Sigmoid colon (tissue), 7 donors: ENCODE data around the gene CDK4. TPM values are rescaled to one million over a fixed set of nuclear protein-coding genes. Genes with fewer than 3 reads are reported as not detected.

Experiments
- DNase-seq: peaks from one replicate; pipeline ENCODE4 v3.0.0-alpha.2; 2019
- H3K27ac ChIP-seq, 4 donors: fragments of 200-600 bp; sonication (generic); one replicate each; pipeline ENCODE4 v1.5.1; 2016 to 2019; ENCODE audit warnings: mild to moderate bottlenecking in 1 of 4
- H3K27me3 ChIP-seq, 3 donors: fragments of 200-600 bp; sonication (generic); one replicate each; pipeline ENCODE4 v1.5.1; 2019; ENCODE audit warnings: mild to moderate bottlenecking in 1 of 3
- H3K36me3 ChIP-seq, 4 donors: fragments of 200-600 bp; sonication (generic); one replicate each; pipeline ENCODE4 v1.5.1; 2016 to 2019
- H3K4me1 ChIP-seq, 4 donors: fragments of 200-600 bp; sonication (generic); one replicate each; pipeline ENCODE4 v1.5.1; 2017 to 2019
- H3K4me3 ChIP-seq, 4 donors: fragments of 200-600 bp; sonication (generic); one replicate each; pipeline ENCODE4 v1.5.1; 2017 to 2019; ENCODE audit warnings: mild to moderate bottlenecking in 2 of 4, moderate library complexity in 1 of 4
- H3K9me3 ChIP-seq, 4 donors: fragments of 200-600 bp in 3 of 4; sonication (generic) in 3 of 4; one replicate each; pipeline versions ENCODE4 v1.5.1 to v1.6.1; 2013 to 2019
- EP300 ChIP-seq, 4 donors: sonication (generic); formaldehyde crosslinking; IDR thresholded peaks; one replicate each; pipeline ENCODE4 v1.6.1; 2017; ENCODE audit warnings: antibody characterized with exemption in 4 of 4
- POLR2A ChIP-seq, 2 donors: fragments of 450-650 bp; IDR thresholded peaks; one replicate each; pipeline ENCODE4 v1.6.1; 2016; ENCODE audit warnings: antibody characterized with exemption in 2 of 2, mild to moderate bottlenecking in 2 of 2, moderate library complexity in 2 of 2
- POLR2AphosphoS5 ChIP-seq, 4 donors: sonication (generic); formaldehyde crosslinking; IDR thresholded peaks; one replicate each; pipeline ENCODE4 v1.6.1; 2017; ENCODE audit warnings: antibody characterized with exemption in 4 of 4
- WGBS, 2 donors: extraction: QIAGEN DNeasy Blood & Tissue Kit; methylation state at CpG; one replicate each; pipeline ENCODE4 v1.1.7; 2013; 5-methylcytosine and 5-hydroxymethylcytosine counted together
- intact Hi-C: fragments of 100-400 bp; cut with DNase I; formaldehyde crosslinking; loops from one replicate; pipeline ENCODE4 v1.15.1; 2023
- polyA plus RNA-seq, 3 donors: library from polyadenylated mRNA; stranded (reverse); fragments of 200-250 nt; gene quantifications; one replicate each; pipeline ENCODE4 v1.2.3, GENCODE V29; 2013
- total RNA-seq, 4 donors: library from RNA; depleted of rRNA; stranded (reverse); fragments of >200 nt; gene quantifications; one replicate each; pipeline ENCODE4 v1.1.0, GENCODE V29; 2016
- TF ChIP-seq, protein P1 (sequence below), 4 experiments: fragments of 450-650 bp in 3 of 4; fragments of 200-600 bp in 1 of 4; IDR thresholded peaks; one replicate each; pipeline ENCODE4 v1.5.1; 2016 to 2019; ENCODE audit warnings: antibody characterized with exemption in 4 of 4, mild to moderate bottlenecking in 3 of 4, moderate library complexity in 2 of 4
- donor health status: healthy with polysubstance abuse.
- donor health status: Bipolar disorder and iron deficiency.
- donor health status: healthy.

Gene CDK4
- total and polyA plus RNA-seq, 7 donors, result 34.9 to 108 (median 80.8) TPM

- no peak for DNase-seq
- Histone ChIP-seq H3K27ac (no peak overlapping the region), H3K27me3 (no peaks in the 10 kb centered on the region), H3K9me3 (no peaks in the 10 kb centered on the region), H3K4me3 (no peak overlapping the region), H3K36me3 (peaks cover 0 to 16% (median 0%) of the 10 kb centered on the region in 4 donors), H3K4me1 (peaks cover 0 to 19% (median 14%) of the 10 kb centered on the region in 4 donors)
- TF ChIP-seq EP300 (IDR thresholded peaks at IDR 0.05), result no peak
- TF ChIP-seq POLR2AphosphoS5 (IDR thresholded peaks at IDR 0.05), result no peak
- TF ChIP-seq POLR2A (IDR thresholded peaks at IDR 0.05), result no peak
- TF ChIP-seq, protein P1, sequence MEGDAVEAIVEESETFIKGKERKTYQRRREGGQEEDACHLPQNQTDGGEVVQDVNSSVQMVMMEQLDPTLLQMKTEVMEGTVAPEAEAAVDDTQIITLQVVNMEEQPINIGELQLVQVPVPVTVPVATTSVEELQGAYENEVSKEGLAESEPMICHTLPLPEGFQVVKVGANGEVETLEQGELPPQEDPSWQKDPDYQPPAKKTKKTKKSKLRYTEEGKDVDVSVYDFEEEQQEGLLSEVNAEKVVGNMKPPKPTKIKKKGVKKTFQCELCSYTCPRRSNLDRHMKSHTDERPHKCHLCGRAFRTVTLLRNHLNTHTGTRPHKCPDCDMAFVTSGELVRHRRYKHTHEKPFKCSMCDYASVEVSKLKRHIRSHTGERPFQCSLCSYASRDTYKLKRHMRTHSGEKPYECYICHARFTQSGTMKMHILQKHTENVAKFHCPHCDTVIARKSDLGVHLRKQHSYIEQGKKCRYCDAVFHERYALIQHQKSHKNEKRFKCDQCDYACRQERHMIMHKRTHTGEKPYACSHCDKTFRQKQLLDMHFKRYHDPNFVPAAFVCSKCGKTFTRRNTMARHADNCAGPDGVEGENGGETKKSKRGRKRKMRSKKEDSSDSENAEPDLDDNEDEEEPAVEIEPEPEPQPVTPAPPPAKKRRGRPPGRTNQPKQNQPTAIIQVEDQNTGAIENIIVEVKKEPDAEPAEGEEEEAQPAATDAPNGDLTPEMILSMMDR (IDR thresholded peaks at IDR 0.05), result no peak
- 89 to 91% methylated on average over 4 of the region's 4 CpGs for WGBS, 2 donors
- intact Hi-C loops, result loop anchor here (10.0 kb wide), 1 partner anchor 54 kb away; no protein-coding TSS in a partner anchor
Observed at GRCh38 chr12:57780284-57780897, 28.3 kb upstream of the CDK4 start.

DNA sequence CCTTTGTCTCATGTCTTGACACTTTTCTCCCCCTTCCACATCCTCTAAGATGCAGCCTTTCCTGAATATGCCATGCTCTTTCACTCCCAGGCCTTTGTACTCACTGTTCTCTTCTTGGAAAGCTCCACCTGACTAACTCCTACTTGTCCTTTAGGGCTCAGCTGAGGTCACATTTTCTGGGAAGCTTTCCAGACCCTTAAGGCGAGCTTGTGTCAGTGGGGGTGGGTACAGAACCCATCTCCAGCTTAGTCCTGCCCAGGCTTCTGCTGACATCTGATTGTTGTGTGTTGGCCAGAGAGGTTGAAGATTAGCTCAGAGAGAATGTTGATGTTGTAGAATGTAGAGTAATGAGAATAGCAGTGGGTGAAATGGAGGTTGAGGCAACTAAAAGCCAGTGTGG is 27.6 kb upstream of the CDK4 start:
- Histone ChIP-seq H3K4me1 (peaks cover 0 to 19% (median 14%) of the 10 kb centered on the region in 4 donors), H3K27ac (no peak overlapping the region), H3K4me3 (no peak overlapping the region), H3K36me3 (peaks cover 0 to 17% (median 0%) of the 10 kb centered on the region in 4 donors), H3K9me3 (no peaks in the 10 kb centered on the region), H3K27me3 (no peaks in the 10 kb centered on the region)
- no peak for TF ChIP-seq POLR2A (IDR thresholded peaks at IDR 0.05)
- TF ChIP-seq, protein P1 (IDR thresholded peaks at IDR 0.05), result no peak
- TF ChIP-seq EP300 (IDR thresholded peaks at IDR 0.05), result no peak
- no peak for TF ChIP-seq POLR2AphosphoS5 (IDR thresholded peaks at IDR 0.05)
- DNase-seq, result no peak
- 70 to 79% methylated on average over 1 of the region's 1 CpG for WGBS, 2 donors
- intact Hi-C loops, result loop anchor here (10.0 kb wide), 1 partner anchor 55 kb away; no protein-coding TSS in a partner anchor

- Histone ChIP-seq H3K27me3 (no peaks in the 10 kb centered on the region), H3K9me3 (no peaks in the 10 kb centered on the region), H3K4me3 (no peak overlapping the region), H3K27ac (no peak overlapping the region), H3K4me1 (peaks cover 0 to 14% (median 11%) of the 10 kb centered on the region in 4 donors), H3K36me3 (peaks cover 0 to 12% (median 0%) of the 10 kb centered on the region in 4 donors)
- no peak for DNase-seq
- intact Hi-C loops, result no loop called here
- no peak for TF ChIP-seq EP300 (IDR thresholded peaks at IDR 0.05)
- TF ChIP-seq, protein P1 (IDR thresholded peaks at IDR 0.05), result no peak
- no peak for TF ChIP-seq POLR2A (IDR thresholded peaks at IDR 0.05)
- no peak for TF ChIP-seq POLR2AphosphoS5 (IDR thresholded peaks at IDR 0.05)
- 94% methylated on average over 7 of the region's 7 CpGs for WGBS, 2 donors
Observed at GRCh38 chr12:57777911-57778310, 25.8 kb upstream of the CDK4 start.

GRCh38 chr12:57777367-57777766 is 25.3 kb upstream of the CDK4 start:
- 93 to 94% methylated on average over 7 of the region's 7 CpGs for WGBS, 2 donors
- Histone ChIP-seq H3K27me3 (no peaks in the 10 kb centered on the region), H3K4me3 (no peak overlapping the region), H3K4me1 (peaks cover 0 to 14% (median 10%) of the 10 kb centered on the region in 4 donors), H3K9me3 (no peaks in the 10 kb centered on the region), H3K36me3 (peaks cover 0 to 12% (median 0%) of the 10 kb centered on the region in 4 donors), H3K27ac (no peak overlapping the region)
- TF ChIP-seq EP300 (IDR thresholded peaks at IDR 0.05) (no peak), POLR2AphosphoS5 (IDR thresholded peaks at IDR 0.05) (no peak), POLR2A (IDR thresholded peaks at IDR 0.05) (no peak)
- TF ChIP-seq, protein P1 (IDR thresholded peaks at IDR 0.05), result no peak
- intact Hi-C loops, result no loop called here
- no peak for DNase-seq
